Left ventricle myocardium superior (tissue), 1 donor: ENCODE measurements around the gene CFAP77. TPM values are rescaled to one million over a fixed set of nuclear protein-coding genes. Genes with fewer than 3 reads are reported as not detected.

Experiments used
- ATAC-seq: fragments of 200-7000 bp; cut with Tn5 transposase; one replicate; pipeline ENCODE4 v1.9.1; 2020; ENCODE audit warnings: mild to moderate bottlenecking, moderate library complexity
- DNase-seq: peaks from one replicate; pipeline ENCODE4 v3.0.0-alpha.2; 2020
- intact Hi-C: fragments of 100-400 bp; cut with micrococcal nuclease; formaldehyde crosslinking; loops from one replicate; pipeline ENCODE4 v1.11.0; 2022
- total RNA-seq: library from RNA; stranded (reverse); fragmentation: NEBNext Ultra II Directional; extraction: Animal tissue kit (Norgen Biotek cat#: 25700); gene quantifications from one replicate; pipeline ENCODE4 v1.2.1, GENCODE V29; 2021
- donor health status: DM: no; HTN: yes; CAD: no; lungs with severe emphysema.

CFAP77 gene
- total RNA-seq, 1 donor from 2014 or later, result 2.4 TPM

DNA sequence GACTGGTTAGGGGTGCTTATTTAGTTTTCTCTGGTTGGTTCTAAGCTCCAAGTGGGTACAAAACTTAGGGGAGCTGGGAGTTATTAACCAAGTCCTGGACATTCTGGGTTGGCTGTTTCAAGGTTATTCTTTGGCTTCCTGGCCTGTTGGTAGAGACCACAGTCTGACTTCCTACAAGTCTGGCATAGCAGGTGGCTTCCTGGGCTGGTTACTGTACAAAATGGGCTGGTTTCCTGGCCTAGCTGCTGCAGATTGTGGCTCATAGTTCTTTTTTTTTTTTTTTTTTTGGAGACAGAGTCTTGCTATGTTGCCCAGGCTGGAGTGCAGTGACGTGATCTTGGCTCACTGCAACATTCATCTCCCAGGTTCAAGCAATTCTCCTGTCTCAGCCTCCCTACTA, 126.1 kb downstream of the CFAP77 start:
- DNase-seq, result no peak
- no peak for ATAC-seq
- intact Hi-C loops, result no loop called here

DNA sequence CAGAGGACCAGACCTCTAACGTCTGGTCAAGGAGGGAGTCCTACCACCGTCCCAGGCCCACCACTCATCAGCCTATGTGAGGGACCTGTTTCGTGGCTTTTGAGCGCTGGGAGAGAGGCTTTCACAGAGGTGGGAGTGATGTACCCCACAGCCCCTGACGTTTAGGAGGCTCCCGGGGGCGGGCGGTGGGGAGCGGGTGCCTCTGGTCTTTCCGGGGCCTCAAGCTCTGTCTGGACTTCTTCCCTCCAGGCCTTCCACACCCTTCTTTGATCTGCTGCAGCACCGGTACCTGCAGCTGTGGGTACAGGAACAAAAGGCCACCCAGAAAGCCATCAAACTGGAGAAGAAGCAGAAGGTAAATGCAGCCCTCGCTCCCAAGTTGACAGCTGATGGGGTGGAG, 127.3 kb downstream of the CFAP77 start:
- intact Hi-C loops, result no loop called here
- ATAC-seq (no peak), DNase-seq (no peak)

DNA sequence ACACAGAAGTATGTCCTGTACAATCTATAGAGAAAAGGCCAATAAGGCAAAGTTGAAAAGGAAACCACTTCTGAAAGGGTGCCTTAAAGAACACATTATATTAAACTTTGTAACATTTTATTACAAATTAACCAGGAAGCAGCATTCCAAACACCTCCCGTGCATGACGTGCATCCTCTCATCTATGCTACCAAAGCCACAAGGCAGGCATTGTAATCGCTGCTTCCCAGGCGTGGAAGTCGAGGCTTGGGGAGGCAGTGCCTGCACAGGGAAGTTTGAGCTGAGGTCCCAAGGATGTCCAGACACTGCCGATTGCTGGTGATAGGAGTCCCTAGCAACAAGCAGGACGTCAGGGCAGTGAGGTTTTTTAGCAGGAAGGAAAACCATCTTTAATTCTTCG, 128.1 kb downstream of the CFAP77 start:
- intact Hi-C loops, result no loop called here
- DNase-seq, result no peak
- ATAC-seq, result no peak

DNA sequence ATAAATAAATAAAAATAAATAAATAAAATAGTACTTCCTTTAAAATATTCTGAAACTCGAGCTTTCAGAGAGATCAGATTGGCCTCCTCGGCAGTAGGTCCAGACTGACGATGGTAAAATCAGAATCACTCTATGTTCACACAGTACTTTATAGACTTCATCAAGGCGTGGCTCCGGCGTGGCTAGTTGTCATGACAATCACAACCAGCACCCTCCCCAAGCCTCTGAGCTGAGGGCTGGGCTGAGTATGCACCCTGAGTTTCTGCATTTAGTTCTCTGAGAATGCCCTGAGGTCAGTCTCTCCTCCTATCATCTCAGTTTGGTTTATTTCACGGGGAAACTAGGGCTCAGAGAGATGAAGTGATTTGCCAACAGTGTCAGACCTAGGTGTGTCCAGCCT, 129.1 kb downstream of the CFAP77 start:
- no peak for ATAC-seq
- intact Hi-C loops, result no loop called here
- no peak for DNase-seq

DNA sequence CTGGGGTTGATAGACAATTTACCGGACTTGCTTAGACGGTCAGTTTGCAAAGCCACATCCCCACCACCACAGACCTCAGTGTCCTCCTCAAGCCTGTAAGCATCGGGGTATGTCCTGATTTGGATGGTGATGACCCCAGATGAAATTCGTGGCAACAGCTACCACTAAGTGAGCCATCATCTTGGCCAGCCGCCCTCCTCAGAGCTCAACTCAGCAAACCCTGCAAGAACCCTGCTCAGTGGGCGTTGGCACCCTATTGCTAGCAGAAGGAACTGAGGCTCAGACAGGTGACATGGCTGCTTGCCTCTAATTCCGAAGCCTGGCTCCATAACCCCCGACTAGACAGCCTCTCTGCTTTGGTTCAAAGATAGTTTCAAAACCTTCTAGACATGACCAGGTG, 131.0 kb downstream of the CFAP77 start:
- intact Hi-C loops, result no loop called here
- DNase-seq, result no peak
- ATAC-seq, result no peak

DNA sequence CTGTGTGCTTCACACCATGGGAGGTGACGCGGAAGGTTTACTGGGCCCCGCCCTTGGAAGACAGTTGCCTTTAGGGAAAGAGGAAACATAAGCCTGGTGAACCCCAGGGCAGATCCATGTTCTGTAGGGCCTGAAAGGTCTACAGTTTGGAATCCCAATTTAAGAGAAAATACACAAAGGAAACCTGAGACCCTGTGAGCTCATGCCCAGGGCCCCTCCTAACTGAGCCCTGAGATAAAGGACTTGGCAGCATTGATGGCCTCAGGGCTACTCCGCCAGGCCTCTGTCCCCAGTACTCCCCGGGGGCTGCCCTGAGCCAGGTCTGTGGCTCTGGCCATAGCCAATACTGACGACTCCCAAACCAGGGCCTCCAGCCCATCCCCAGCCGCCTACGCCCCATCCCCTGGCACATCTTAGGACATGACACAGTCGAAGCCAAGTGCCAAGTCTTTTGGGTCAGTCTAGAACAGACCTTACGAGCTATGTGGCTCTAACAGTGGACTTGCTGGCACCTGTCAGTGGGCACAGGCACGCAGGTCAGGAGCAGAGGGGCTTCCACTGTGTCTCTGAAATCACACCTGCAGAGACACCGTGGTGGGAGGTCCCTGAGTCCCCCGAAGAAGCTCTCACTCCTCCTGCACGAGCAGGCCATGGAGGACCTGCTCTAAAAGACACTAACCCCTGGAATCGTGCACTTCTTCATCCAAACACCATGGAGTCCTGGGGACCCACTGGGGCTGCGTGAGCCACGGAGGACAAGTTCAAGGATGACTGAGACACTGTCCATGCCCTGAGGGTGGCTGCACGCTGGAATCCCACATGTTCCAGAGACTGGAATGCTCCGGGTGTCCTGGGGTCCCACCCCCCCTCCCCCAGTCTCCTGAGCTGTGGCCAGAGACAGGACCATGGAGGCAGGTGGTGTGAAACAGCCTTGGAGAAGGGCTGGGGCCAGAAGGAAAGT, 132.1 kb downstream of the CFAP77 start:
- intact Hi-C loops, result no loop called here
- ATAC-seq (no peak), DNase-seq (no peak)

DNA sequence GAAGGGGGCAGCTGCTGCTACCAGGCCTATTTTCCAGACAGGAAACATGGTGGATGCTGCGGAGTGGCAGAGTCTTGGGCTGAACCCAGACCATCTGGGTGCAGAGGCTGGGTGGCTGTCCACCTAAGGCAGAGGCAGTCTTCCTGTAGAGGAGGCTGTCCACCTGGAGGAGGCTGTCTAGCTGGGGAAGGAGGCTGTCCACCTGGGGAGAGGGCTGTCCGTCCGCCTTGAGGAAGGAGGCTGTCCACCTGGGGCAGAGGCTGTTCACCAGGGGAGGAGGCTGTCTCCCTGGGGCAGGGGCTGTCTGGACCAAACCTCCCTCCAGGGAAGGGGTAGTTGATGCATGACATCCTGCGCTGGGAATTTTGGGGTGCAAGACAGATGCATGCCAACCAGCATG, 133.2 kb downstream of the CFAP77 start:
- ATAC-seq, result no peak
- DNase-seq, result no peak

DNA sequence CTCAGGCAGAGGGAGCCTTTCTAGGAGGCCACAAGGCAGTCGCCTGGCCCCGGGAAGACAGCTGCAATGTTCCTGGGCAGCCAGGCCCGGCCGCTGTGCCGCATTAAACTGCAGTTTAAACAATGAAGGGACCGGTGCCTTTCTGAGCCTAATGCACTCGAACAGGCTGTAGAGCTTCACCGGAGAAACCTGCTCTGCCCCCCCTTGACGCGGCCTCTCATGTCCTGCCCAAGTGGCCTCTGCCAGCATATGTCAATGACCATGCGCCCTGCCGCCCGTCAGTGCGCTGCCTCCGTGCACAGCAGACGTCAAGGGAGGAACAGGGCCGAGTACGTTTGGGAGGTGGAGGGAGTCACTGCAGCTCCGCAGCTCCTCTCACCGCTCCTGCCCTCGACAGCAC, 133.9 kb downstream of the CFAP77 start:
- ATAC-seq, result no peak
- DNase-seq, result no peak
- intact Hi-C loops, result no loop called here

More for the DNA sequence above, 133.2 kb downstream of the CFAP77 start:
- intact Hi-C loops, result no loop called here

DNA sequence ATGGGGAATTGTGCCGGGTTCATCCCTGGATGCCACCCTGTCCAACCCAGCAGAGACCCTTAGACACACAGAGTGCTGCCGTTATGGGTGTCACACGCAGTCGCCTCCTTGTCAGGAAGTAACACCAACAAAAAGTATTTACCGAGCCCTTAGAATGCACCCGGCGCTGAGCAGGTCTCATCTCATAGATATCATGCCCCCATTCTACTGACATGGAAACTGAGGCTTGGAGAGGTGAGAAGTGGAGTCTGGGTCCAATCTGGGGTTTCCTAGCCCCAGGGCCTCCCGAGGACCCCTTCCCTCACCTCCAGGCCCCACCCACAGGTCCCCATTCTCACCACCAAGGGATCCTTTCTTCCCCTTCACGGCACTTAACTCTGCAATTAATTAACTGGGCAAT, 135.6 kb downstream of the CFAP77 start:
- intact Hi-C loops, result no loop called here
- ATAC-seq (no peak), DNase-seq (no peak)

DNA sequence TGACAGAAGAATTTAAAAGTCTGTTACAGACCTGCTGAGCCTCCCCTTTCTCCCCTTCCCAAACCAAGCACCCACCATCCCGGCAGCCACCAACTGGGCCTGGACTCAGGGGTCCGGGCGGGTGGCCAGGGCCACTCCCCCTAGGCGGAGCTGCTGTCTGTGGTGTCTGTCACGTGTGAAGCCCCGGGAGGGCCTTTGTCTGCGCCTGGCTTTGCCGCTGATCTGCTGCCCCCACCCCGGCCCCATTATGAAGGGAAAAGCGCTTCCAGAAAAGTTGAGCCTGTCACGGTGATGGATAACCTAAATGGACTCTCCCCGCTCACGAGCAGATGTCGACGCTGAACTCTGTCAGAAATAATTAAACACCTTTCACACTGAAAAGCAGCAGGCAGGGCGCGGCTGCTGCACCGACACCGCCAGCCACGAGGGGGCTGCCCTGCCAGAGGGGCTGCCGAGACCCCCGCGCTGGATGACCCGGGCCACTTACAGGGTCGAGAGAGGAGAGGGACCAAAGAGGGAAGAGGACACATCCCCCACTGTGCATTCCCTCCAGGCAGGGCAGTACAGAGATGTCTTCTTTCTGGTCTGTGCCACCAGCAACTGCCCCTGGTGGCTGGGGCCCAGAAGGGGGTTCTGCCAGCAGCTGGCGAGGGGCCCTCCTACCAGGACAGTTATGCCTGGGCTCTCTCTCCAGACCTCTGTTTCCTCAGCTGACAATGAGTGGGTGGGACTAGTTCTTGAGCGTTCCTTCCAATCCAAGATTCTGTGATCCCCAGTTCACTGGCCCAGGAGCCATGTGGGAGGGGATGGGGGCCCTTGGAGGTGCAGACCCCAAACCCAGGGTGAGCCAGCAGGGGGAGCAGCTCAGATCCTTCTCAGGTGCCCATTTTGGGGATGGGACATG, 136.4 kb downstream of the CFAP77 start:
- ATAC-seq (peak; percentile 76), DNase-seq (peak; percentile 65)
- intact Hi-C loops, result no loop called here

DNA sequence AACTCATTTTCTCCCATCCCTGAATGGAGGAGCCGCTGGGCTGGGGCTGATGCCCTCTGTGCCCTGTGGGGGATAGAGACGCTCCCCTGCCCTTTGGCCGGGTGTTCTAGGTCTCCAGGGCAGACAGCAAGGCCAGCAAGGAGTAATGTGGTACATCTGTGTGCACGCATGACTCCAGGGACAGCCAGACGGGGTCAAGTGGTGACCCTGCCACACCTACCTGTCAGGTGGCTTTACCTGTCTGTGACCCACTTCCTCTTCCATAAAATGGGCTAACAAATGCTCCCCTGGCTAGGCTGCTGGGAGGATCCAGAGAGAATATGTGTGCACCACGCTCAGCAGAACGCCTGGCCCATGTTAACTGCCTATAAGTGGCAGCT, 137.0 kb downstream of the CFAP77 start:
- intact Hi-C loops, result no loop called here
- DNase-seq, result no peak
- no peak for ATAC-seq

DNA sequence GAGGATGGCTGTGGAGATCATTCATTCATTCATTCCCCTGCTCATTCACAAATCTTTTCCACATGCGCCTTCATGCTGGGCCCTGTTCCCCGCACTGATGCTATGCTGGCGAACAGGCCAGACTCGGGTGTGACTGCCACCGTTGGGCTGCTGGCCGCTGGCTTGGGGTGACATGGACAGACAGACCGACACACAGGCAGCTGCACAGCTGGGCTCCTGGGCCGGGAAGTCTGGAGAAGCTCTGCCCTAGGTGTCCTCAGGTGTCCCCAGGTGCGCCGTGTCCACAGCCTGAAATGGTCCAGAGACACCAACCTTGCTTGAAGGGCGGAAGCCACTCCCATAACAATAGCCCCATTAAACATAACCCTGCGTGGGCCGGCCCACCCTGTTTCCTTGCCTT, 137.4 kb downstream of the CFAP77 start:
- DNase-seq (no peak), ATAC-seq (no peak)
- intact Hi-C loops, result no loop called here

DNA sequence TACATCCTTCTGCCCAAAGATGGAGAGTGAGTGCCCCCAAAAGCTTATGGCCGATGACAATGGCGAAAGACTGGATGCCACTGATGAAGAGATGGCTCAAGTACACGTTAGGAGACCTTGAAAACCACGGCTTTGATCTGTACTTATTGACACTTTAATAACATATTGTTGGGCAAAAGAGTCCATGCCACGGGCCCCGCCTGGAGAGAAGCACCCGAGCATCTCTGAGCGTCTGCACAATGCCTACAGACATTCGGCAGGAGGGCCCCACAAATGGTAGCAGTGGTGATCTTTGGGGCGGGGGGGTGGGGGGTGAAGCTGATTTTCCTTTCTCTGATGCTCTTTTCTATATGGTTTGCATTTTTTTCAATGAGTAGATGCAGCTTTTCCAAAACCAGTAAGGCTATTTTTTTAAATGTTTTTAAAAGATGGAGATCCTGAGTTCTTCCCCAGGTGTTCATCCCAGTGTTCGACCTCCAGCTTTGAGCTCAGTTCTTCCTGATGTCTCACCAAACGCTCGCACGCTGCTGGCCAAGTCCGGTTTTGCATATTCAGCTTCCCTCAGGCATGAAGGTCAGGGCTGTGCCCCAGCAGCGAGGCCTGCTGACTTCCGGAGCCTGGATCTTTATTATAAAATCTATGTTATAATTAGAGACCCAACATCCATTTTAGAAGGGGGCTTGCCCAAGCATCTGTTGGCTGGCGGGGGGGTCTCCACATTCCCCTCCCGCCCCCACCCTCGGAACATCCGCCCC, 138.1 kb downstream of the CFAP77 start:
- no peak for ATAC-seq
- DNase-seq, result no peak
- intact Hi-C loops, result no loop called here

DNA sequence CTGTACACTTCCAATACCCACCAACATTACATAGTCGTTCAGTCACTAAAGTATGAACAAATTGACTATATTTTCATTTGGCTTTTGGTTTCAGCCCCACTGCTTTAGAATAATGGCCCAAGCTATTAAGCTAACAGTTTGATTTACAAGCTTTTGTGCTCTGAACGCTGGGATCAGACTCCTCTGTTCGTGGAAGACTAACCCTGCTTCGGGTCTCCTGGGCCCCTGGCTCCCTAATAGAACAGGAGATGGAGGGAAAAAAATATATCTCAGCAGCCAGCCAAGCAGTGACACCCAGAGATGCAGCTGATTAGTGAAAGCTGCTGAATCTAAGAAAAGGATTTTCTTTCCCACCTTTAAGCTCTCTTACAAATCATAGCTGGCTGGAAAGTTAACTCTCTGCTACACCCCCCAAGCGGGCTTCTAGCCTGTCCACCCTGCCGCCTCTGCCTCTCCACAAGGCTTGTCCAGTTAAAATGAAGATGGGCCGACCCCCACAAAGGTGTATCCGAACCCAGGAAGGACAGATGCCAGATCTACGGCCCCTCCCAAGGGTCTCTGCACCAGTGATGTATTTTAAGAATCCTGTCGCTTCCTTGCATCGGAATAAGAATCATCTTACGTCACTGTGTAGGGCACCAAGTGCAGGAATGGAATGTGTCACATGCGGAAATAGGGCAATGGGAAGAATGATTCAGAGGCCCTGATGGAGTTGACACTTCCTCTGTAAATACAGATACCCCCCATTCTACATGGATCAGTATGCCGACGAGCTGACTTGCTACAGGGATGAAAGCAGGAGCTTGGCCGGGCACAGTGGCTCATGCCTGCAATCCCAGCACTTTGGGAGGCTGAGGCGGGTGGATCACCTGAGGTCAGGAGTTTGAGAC, 139.0 kb downstream of the CFAP77 start:
- DNase-seq (no peak), ATAC-seq (no peak)
- intact Hi-C loops, result no loop called here

DNA sequence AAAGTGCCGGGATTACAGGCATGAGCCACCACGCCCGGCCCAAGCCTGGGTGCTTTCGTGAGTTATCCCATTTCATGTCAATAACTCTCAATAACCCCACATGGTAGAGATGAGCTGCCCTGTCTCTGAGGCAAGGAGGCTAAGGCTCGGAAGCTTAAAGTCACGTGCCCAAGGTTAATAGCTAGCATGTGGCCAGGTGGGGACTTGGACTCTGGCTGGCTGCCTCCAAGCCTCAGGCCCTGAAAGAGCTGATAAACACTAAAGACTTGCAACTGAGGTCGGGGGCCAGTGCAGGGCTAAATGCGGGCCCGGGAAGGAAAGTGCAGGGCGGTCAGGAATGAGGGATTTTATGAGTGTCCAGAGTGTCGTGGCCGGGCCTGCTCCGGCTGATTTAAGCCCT, 141.5 kb downstream of the CFAP77 start:
- no peak for ATAC-seq
- DNase-seq, result no peak
- intact Hi-C loops, result no loop called here

DNA sequence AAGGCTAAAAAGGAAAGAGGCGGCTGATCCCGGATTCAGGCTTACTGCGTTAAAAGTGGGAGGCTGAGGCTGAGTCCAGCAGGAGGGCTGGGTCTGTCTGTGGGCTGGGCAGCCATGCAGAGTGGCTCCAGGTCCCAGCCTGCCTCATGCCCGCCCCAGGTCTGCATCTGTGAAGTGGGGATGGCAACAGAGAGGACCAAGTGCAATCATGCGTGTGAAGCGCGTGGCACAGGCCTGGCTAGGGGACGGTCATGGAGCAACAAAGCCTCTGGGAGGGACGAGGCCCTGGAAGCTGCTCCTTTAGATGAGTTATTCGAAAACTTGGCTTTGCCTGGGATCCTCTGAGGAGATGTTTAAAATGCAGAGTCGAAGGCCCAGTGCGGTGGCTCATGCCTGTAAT, 142.0 kb downstream of the CFAP77 start:
- DNase-seq (no peak), ATAC-seq (no peak)
- intact Hi-C loops, result no loop called here

DNA sequence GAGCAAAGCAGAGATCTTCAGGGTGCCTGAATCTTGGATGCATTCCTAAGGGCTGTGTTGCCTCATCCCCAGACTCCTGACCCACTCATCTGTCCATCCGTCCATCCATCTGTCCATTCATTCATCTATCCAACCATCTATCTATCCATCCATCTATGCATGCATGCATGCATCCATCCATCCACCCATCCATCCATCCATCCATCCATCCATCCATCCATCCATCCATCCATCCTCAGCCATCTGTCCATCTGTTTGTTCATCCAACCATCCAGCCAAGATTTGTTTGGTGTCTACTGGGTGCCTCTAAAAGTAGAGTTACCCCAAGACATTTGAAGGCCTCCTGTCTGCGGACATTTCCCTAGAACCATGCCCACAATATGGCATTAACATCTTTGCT, 144.7 kb downstream of the CFAP77 start:
- DNase-seq (no peak), ATAC-seq (no peak)
- intact Hi-C loops, result no loop called here

DNA sequence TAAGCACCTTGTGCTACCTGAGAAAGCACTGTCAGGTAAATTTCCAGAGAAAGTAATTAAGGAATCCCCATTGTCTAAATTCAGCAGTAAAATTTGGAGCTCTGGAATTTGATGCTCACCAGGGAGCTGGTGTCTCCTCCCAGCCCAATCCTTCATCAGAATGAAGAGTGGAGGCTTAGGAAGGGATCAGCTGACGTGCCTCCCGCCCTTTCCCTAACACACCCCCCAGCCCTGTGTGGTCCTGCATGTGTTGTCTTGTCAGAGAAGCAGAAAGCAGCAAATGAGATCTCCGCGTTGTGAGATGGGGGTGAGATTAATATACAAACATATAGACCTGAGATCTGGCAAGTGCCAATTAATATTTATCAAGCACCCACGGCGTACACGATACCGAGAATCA, 145.5 kb downstream of the CFAP77 start:
- no peak for DNase-seq
- ATAC-seq, result no peak
- intact Hi-C loops, result no loop called here

DNA sequence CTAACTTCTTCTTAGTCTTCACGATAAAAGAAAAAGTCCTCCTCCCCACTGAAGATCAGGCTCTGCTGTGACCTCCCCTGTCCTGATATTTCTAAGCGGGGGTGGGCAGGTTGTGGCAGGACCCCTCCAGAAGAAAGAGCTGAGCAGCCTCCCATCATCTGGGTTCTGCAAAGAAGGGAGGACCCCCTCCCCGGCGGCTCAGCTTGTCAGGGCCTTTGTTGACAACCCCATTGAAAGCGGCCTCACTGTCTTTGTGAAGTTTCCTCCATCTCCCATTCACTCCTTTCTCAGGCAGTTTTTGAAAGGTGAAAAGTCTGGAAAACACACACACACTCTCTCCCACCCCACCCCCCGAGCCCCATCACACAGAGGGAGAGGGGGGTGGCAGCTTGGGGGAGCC, 146.2 kb downstream of the CFAP77 start:
- intact Hi-C loops, result no loop called here
- ATAC-seq (no peak), DNase-seq (no peak)
